ENCODE results near the gene CR1L. TPM values are rescaled to one million over a fixed set of nuclear protein-coding genes. Genes with fewer than 3 reads are reported as not detected.

The CR1L gene
- total and polyA plus RNA-seq, 12 donors = 0.34 to 1.1 (median 0.42) TPM; not detected in 9

DNA sequence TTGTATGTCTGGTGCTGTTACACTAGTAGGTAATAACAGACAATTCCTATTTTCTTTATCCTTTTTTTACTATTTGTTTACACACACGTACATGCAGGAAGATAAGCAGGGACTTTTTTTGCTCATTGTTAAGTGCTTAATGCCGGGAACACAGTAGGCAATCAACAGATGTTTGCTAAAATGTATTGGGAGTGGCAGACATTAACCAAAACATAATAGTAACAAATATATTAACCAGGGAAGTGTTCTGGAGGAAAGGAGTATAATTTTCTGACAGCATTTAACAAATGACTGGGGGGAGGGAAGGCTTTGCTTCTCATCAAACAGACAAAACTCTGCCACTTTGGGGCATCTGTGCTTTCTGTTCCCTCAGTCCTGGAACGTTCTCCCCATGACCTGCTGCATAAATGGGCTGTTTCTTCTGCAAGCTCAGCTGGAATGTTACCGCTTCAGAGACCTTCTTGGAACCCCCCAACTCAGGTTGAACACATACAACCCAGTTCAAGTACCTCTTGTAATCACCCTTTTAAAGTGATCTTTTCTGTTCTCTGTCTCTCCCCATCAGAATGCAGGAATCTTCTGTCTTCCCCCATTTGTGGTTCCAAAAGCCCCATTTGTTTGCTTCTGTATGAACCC, 2.1 kb downstream of the CR1L start:
- ATAC-seq (no peak), DNase-seq (no peak)
- 49 to 52% methylated on average over 4 of the region's 4 CpGs for WGBS, 2 donors
- peaks cover 0 to 10% (median 0%) of the 10 kb centered on the region in 9 donors for H3K36me3 ChIP-seq
- intact Hi-C loops (cut with DNase I) = loop anchor here in 1 of 10 donors (10.0 kb wide), 1 partner anchor 48 kb away; no protein-coding TSS in a partner anchor
- H3K9me3 ChIP-seq = no peaks in the 10 kb centered on the region
- peaks cover 0 to 28% (median 10%) of the 10 kb centered on the region in 7 donors for H3K27me3 ChIP-seq
- TF ChIP-seq, protein P1, sequence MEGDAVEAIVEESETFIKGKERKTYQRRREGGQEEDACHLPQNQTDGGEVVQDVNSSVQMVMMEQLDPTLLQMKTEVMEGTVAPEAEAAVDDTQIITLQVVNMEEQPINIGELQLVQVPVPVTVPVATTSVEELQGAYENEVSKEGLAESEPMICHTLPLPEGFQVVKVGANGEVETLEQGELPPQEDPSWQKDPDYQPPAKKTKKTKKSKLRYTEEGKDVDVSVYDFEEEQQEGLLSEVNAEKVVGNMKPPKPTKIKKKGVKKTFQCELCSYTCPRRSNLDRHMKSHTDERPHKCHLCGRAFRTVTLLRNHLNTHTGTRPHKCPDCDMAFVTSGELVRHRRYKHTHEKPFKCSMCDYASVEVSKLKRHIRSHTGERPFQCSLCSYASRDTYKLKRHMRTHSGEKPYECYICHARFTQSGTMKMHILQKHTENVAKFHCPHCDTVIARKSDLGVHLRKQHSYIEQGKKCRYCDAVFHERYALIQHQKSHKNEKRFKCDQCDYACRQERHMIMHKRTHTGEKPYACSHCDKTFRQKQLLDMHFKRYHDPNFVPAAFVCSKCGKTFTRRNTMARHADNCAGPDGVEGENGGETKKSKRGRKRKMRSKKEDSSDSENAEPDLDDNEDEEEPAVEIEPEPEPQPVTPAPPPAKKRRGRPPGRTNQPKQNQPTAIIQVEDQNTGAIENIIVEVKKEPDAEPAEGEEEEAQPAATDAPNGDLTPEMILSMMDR (IDR thresholded peaks at IDR 0.05) = no peak
- peaks cover 0 to 18% (median 9%) of the 10 kb centered on the region in 9 donors for H3K4me1 ChIP-seq
- H3K4me3 ChIP-seq = no peak overlapping the region
- no peak overlapping the region for H3K27ac ChIP-seq

DNA sequence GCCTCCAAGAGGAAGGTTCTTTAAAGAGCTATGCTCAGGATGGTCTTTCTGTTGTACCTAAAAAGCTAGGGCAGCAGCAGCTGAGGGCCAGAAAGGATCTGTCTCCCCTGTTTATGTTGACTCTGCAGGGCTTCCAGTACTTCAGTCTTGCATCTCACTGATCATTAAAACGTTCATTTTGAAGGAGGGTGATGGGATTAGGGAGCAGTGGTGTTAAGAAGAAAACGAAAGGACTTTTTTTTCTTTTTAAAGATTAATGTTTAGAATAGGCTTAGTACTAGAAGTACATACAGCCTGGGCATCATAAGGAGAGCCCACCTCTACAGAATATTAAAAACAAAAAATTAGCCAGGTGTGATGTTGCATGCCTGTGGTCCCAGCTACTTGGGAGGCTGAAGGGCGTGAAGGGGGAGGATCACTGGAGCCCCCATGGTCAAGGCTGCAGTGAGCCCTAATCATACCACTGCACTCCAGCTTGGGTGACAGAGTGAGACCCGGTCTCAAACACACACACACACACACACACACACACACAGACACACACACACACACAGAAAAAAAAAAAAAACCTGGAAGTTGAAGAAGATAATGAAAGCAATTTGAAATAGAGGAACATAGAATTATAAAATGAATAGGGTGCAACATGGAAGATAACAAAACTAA, 2.9 kb downstream of the CR1L start:
- Histone ChIP-seq H3K4me1 (peaks cover 0 to 18% (median 9%) of the 10 kb centered on the region in 9 donors), H3K27me3 (peaks cover 0 to 26% (median 7%) of the 10 kb centered on the region in 7 donors), H3K27ac (no peak overlapping the region), H3K4me3 (no peak overlapping the region), H3K9me3 (no peaks in the 10 kb centered on the region), H3K36me3 (peaks cover 0 to 2% (median 0%) of the 10 kb centered on the region in 9 donors)
- 48 to 55% methylated on average over 4 of the region's 4 CpGs for WGBS, 2 donors
- intact Hi-C loops (cut with DNase I) = loop anchor here in 1 of 10 donors (10.0 kb wide), 1 partner anchor 47 kb away; no protein-coding TSS in a partner anchor
- ATAC-seq (no peak), DNase-seq (no peak)
- TF ChIP-seq, protein P1 (IDR thresholded peaks at IDR 0.05) = no peak

DNA sequence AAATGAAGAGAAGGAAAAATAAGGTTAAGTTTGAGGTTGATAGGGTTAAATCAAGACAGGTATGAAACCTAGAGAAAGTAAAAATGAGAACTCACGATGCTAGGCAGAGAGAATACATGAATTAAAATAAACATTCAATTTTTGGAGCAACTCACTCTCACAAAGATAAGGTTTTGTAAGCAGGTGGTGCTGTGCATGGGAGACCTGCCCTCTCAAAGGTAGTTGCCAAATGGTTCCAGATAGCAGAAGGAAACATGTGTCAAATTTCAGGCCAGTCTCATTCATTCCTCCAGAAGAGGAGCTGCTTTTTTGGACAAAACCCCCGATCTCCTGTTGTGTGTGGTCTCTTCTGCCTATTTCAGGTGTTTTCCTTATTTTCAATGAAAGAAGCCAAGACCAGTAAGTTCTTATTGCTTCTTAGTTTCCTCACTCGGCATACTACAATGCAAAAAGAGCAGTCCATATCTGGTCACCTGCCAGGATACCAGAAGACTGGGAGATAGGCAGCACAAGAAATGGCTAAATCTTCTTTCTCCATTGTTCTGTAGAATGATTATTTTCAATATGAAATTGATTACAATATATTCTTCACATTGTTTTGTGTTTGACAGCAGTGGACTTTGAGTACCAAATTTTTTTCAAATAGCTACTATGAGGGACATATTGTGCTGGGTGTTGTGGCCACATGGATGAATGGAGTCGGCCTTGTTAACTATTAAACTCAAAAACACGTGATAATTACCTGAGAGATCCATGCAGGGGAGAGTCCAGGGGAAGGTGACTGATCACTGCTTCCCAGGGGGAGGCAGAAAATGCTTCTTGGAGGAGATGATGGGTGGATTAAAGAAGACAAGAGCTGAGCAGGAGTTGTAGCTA, 3.6 kb downstream of the CR1L start:
- Histone ChIP-seq H3K27ac (no peak overlapping the region), H3K9me3 (no peaks in the 10 kb centered on the region), H3K36me3 (no peaks in the 10 kb centered on the region), H3K4me3 (no peak overlapping the region), H3K4me1 (peaks cover 0 to 18% (median 9%) of the 10 kb centered on the region in 9 donors), H3K27me3 (peaks cover 0 to 20% (median 6%) of the 10 kb centered on the region in 7 donors)
- TF ChIP-seq, protein P1 (IDR thresholded peaks at IDR 0.05) = no peak
- no peak for ATAC-seq
- DNase-seq = no peak
- 53 to 62% methylated on average over 5 of the region's 5 CpGs for WGBS, 2 donors
- intact Hi-C loops (cut with DNase I) = loop anchor here in 1 of 10 donors (10.0 kb wide), 1 partner anchor 46 kb away; no protein-coding TSS in a partner anchor

All from heart right ventricle (tissue), 16 donors.